Calu3 (cell line): ENCODE measurements around the gene KRT72. TPM values are rescaled to one million over a fixed set of nuclear protein-coding genes. Genes with fewer than 3 reads are reported as not detected.

Source experiments
- BruUV-seq: library from RNA; stranded (reverse); fragments of 400-500 nt; replicated peaks from 2 replicates; lab custom pipeline; 2021; lab: Mats Ljungman, UMichigan
- CTCF ChIA-PET: fragments of 300-600 bp; sonication (Branson Sonifier 250); formaldehyde crosslinking; loops from one replicate; lab custom pipeline; 2022; ENCODE audit warnings: antibody characterized with exemption; lab: Charles Lee
- DNase-seq: peaks from one replicate; pipeline ENCODE4 v3.0.0; 2022
- H3K27ac Mint-ChIP-seq: one replicate; pipeline ENCODE4 v1.8.0; 2022; ENCODE audit warnings: mixed read lengths; ENCODE audit not compliant: unreplicated experiment
- H3K27me3 Mint-ChIP-seq: one replicate; pipeline ENCODE4 v1.8.0; 2022; ENCODE audit warnings: mixed read lengths; ENCODE audit not compliant: unreplicated experiment
- H3K36me3 Mint-ChIP-seq: one replicate; pipeline ENCODE4 v1.8.0; 2022; ENCODE audit warnings: mild to moderate bottlenecking, moderate library complexity, mixed read lengths; ENCODE audit not compliant: insufficient read depth, unreplicated experiment
- H3K4me1 Mint-ChIP-seq: one replicate; pipeline ENCODE4 v1.8.0; 2022; ENCODE audit warnings: mild to moderate bottlenecking, low read depth, mixed read lengths; ENCODE audit not compliant: unreplicated experiment
- H3K4me3 Mint-ChIP-seq: one replicate; pipeline ENCODE4 v1.8.0; 2022; ENCODE audit warnings: mild to moderate bottlenecking, low read depth, moderate library complexity, mixed read lengths; ENCODE audit not compliant: unreplicated experiment
- H3K9me3 Mint-ChIP-seq: one replicate; pipeline ENCODE4 v1.8.0; 2022; ENCODE audit warnings: low read depth, mixed read lengths; ENCODE audit not compliant: unreplicated experiment
- intact Hi-C: fragments of 100-400 bp; cut with micrococcal nuclease; formaldehyde crosslinking; loops from one replicate; pipeline ENCODE4 v1.10.0; 2022; ENCODE audit not compliant: unreplicated experiment
- total RNA-seq: library from RNA; stranded (reverse); gene quantifications from 2 replicates; pipeline ENCODE4 v1.2.3, GENCODE V29; 2022
- TF ChIP-seq, protein P1 (sequence below): fragments of 200-600 bp; IDR thresholded peaks from one replicate; pipeline ENCODE4 v1.8.0; 2022; ENCODE audit warnings: antibody characterized with exemption; ENCODE audit not compliant: unreplicated experiment

The KRT72 gene
- total RNA-seq, 1 experiment from 2014 or later, result not detected

DNA sequence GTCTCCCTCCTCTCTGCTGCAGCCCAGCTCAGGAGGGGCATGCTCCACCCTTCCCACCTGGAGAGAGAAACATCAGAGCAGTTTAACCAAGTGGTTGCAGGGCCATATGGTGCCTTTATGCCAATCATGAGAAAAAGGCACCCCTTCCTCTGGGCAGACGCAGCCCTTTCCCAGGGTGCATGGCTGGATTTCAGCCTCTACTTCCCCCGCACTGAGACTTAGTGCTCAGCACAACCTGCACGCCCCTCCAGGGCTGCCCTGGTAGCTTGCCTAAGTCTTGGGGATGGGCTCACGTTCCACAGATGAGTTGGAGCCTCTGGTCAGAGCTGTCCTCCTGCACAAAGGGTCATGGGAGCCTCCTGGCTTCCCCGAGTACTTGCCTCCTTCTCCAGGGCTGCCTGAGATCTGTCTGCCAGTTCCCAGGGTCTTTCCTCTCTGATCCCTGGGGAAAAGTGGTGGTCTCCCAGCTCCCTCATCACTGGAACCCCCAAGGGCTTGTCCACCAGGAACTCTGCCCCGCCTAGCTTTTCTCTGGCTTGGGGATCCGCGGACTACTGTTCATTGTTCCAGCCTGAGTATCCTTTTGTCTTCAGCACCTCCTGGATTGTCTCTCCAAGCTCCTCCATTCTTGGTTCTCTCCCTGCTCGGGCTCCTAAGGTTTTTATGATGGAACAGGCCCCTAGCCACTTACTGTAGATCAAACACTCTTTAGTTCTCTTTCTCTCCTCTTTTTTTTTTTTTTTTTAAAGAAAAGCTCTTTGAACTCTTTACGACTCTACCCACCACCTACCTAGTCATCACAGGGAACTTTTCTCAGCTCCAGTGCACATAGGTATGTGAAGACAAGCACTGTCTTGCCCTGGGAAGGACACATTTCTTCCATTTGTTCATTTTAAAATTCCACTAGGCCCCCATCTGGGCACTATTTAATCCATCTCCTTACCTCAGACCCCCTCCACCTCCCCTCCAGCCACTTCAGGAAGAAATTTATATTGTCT lies 21.5 kb downstream of the KRT72 start:
- Mint-ChIP-seq H3K9me3 (no peaks in the 10 kb centered on the region), H3K4me3 (no peak overlapping the region), H3K27ac (no peak overlapping the region), H3K27me3 (peaks cover 41% of the 10 kb centered on the region), H3K4me1 (peaks cover 10% of the 10 kb centered on the region), H3K36me3 (no peaks in the 10 kb centered on the region)
- BruUV-seq, result no TSS peak
- intact Hi-C loops, result loop anchor here (10.0 kb wide), 2 partner anchors 205 to 435 kb away; no protein-coding TSS in a partner anchor
- CTCF ChIA-PET, result interaction anchor here (0.7 kb wide), 1 partner anchor 35 kb away, joined by 4 read pairs; no protein-coding TSS in a partner anchor
- no peak for DNase-seq
- TF ChIP-seq, protein P1, sequence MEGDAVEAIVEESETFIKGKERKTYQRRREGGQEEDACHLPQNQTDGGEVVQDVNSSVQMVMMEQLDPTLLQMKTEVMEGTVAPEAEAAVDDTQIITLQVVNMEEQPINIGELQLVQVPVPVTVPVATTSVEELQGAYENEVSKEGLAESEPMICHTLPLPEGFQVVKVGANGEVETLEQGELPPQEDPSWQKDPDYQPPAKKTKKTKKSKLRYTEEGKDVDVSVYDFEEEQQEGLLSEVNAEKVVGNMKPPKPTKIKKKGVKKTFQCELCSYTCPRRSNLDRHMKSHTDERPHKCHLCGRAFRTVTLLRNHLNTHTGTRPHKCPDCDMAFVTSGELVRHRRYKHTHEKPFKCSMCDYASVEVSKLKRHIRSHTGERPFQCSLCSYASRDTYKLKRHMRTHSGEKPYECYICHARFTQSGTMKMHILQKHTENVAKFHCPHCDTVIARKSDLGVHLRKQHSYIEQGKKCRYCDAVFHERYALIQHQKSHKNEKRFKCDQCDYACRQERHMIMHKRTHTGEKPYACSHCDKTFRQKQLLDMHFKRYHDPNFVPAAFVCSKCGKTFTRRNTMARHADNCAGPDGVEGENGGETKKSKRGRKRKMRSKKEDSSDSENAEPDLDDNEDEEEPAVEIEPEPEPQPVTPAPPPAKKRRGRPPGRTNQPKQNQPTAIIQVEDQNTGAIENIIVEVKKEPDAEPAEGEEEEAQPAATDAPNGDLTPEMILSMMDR, result no peak

DNA sequence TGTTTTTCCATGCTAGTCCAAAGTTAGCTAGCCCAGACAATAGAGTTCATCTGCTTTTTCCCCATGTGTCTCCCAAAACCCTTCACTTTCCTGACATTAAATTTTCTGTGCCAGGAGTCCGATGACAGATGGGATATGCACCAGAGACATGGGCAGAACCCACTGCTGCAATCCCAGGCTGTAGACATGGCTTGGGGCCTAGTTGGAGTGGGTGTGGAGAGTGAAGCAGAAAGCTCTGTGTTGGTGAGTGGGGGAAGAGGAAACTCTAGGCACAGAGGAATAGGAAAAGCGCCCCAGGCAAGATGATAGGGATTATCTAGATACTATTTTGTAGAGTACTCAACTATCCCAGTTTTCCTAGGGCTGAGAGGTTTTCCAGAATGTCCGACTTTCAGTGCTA lies 22.8 kb downstream of the KRT72 start:
- DNase-seq, result no peak
- no TSS peak for BruUV-seq
- peaks cover 37% of the 10 kb centered on the region for H3K27me3 Mint-ChIP-seq
- no peak overlapping the region for H3K27ac Mint-ChIP-seq
- no peaks in the 10 kb centered on the region for H3K9me3 Mint-ChIP-seq
- no peak overlapping the region for H3K4me3 Mint-ChIP-seq
- peaks cover 10% of the 10 kb centered on the region for H3K4me1 Mint-ChIP-seq
- intact Hi-C loops, result no loop called here
- no peaks in the 10 kb centered on the region for H3K36me3 Mint-ChIP-seq
- CTCF ChIA-PET, result interaction anchor here (0.9 kb wide), 1 partner anchor 462 kb away, joined by 3 read pairs; no protein-coding TSS in a partner anchor
- TF ChIP-seq, protein P1, result no peak

DNA sequence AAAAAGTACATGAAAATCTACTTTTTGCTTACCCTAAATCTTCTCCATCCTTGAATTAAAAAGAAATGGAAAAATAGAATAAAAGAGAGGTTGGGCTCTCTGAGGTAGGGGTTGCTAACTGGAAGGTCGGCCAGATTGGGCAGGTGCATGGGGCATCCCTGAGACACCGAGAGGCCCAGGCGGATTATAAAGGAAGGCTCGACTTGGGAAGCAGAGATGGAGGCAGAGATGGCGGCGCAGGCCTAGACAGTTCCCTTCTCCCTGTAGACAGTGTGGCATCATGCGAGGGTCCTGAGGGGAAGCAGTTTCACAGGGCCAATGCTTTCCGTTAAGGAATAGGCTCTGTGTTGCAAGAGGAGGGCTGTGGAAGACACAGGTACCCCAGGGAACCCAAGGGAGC lies 23.9 kb downstream of the KRT72 start:
- CTCF ChIA-PET, result interaction anchor here (0.6 kb wide), 1 partner anchor 404 kb away, joined by 3 read pairs; no protein-coding TSS in a partner anchor
- Mint-ChIP-seq H3K27me3 (peaks cover 49% of the 10 kb centered on the region), H3K36me3 (no peaks in the 10 kb centered on the region), H3K9me3 (no peaks in the 10 kb centered on the region), H3K27ac (no peak overlapping the region), H3K4me3 (no peak overlapping the region), H3K4me1 (peaks cover 10% of the 10 kb centered on the region)
- TF ChIP-seq, protein P1, result no peak
- intact Hi-C loops, result no loop called here
- DNase-seq, result no peak
- no TSS peak for BruUV-seq

DNA sequence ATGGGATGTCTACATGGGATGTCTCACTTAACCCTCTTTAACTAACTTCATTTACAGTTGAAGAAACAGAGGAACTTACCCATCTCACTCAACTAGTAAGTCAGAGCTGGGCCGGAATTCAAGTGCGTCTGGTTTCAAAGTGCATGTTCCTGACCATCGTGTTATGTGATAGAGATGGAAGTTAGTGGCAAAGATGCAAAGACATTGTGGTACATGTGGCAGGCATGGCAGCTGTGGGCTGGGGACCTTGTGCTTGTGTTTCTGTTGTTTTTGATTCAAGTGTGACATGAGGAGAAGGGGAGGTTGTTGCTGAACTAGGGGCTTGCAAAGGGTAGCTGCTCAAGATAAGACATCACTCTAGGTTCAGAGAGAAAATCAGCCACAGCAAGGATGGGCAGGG lies 25.3 kb downstream of the KRT72 start:
- no peaks in the 10 kb centered on the region for H3K9me3 Mint-ChIP-seq
- no peak overlapping the region for H3K4me3 Mint-ChIP-seq
- intact Hi-C loops, result no loop called here
- TF ChIP-seq, protein P1, result no peak
- BruUV-seq, result no TSS peak
- H3K27ac Mint-ChIP-seq, result no peak overlapping the region
- CTCF ChIA-PET, result interaction anchor here (0.6 kb wide), 1 partner anchor 240 kb away, joined by 5 read pairs; no protein-coding TSS in a partner anchor
- no peak for DNase-seq
- no peaks in the 10 kb centered on the region for H3K36me3 Mint-ChIP-seq
- peaks cover under 1% of the 10 kb centered on the region for H3K4me1 Mint-ChIP-seq
- peaks cover 63% of the 10 kb centered on the region for H3K27me3 Mint-ChIP-seq
